ENCODE measurements around the gene PLXNA4.

- TF ChIP-seq POLR2A (IDR thresholded peaks at IDR 0.05): no peak
- TF ChIP-seq CTCF (IDR thresholded peaks at IDR 0.05): no peak
Measured at GRCh38 chr7:132193898-132194297, 382.4 kb downstream of the PLXNA4 start.
